HS-5 (cell line): ENCODE results near the gene FKBP11.
"Not testable (repeated sequence)": the region's sequence is repeated elsewhere in the genome, so short reads cannot be mapped to it uniquely, and the experiment has no call there.

Experiments used
- DNase-seq: peaks from one replicate; pipeline ENCODE4 v3.0.0-alpha.2; 2012; ENCODE audit warnings: low read depth

The FKBP11 gene

DNA sequence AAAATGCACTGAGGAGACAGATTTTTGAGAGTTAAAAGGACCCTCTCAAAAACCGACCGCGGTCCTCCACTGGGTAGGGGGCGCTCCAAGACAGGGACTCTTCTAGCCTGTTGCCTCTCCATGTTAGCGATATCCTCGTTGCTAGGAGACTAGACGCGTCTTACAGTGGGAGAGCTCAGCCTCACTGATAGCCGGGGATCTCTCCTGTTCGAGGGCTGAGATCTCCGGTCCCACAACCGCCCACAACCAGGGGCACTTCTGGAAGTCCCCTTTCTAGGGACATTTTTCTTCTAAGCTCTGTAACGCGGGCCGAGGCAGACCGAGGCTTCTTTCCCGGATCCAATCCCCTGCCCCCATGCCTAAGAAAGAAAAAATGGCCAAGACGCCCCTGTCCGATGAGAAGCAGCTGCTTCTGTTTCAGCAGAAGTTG lies 21.3 kb downstream of the FKBP11 start:
- no peak for DNase-seq

- DNase-seq: no peak
Measured at GRCh38 chr12:48903363-48903981, 21.8 kb downstream of the FKBP11 start.

GRCh38 chr12:48901278-48901677 lies 24.0 kb downstream of the FKBP11 start:
- no peak for DNase-seq

GRCh38 chr12:48899651-48900050 lies 25.6 kb downstream of the FKBP11 start:
- DNase-seq: no peak

DNA sequence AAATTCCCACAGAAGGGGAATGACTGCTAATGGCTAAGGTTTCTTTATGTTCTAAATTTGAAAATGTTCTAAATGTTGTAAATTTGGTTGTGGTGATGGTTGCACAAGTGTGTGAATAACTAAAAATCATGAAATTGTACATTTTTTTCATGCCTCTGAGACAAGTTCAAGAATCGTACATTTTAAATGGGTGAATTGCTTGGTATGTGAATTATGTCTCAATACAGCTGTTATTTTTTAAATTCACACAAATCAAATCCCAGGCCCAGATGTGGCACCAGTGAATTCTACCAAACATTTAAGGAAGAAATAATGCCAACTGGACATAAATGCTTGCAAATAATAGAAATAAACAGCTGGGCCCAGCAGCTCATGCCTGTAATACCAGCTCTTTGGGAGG lies 31.0 kb downstream of the FKBP11 start:
- DNase-seq: no peak

DNA sequence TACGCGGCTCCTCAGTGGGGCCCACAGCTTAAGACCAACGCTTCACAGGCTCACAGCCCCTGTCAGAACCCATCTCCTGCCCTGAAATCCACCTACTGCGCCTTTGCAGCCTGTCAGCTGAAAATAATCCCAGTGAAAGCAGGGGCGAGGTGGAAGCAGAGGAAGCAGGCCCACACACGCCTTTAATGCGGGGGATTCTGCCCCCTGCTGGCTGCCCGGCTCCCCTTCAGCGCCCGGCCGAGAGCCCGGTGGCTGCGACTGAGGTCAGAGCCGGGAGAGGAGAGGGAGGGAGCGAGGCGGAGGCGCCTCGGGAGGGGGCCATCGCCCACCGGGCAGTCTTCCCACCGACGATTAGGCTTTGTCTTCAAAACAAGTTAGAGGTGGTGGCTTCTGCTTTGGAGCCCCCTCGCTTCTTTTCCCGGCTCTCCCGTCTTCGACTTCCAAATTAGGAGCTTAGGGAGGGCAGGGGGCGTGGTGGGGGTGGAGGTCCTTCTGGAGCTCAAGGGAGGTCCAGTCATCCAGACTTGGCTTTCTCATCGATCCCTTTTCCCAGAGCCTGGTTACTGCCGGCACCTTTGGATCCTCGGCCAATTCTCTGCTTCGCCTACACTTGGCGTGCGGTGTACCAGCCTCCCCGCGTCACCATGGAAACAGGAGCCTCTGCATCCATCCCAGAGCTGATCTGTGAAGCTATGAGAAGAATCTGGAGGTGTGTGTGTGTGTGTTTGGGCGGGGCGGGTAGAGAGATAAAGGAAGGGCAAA lies 34.5 kb downstream of the FKBP11 start:
- no peak for DNase-seq

GRCh38 chr12:48889679-48890078 lies 35.6 kb downstream of the FKBP11 start:
- no peak for DNase-seq

DNA sequence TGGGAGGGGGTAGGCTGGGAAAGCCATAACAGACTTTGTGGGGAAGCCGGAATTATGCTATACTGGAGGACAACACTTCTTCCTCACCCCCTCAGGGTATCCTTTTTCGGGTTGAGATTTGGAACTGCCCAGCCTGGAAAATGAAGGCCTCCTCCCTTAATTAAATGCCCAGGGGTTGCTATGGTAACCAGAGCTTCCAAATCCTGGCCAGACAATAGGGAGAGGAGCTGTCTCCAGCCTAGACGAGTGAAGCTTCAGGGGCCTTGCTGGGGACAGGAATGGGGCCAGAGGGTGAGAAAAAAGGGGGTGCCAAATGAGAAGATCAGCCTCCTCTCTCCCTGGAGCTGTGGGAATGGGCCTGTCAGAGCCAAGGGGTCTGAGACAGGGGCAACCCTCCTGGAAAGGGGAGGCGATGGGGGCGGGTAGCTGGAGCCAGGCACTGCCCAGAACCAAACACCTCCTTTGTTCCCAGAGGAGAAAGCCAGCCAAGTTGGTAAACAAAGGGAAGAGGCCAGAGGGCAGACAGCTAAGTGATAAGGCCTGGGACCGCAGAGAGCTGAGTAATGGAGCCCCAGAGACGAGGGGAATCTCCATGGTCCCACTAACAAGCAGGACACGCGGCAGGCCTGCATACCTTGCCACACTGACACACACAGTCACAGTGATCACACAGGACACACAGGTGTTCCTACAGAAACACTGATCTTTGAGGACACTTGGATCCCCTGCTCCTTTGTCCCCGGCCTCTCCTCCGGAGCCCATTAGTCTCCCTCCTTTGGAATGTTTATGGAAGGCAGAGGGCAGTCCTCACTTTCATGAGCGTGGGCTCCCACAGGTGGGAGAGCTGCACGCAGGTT lies 41.8 kb downstream of the FKBP11 start:
- no peak for DNase-seq

DNA sequence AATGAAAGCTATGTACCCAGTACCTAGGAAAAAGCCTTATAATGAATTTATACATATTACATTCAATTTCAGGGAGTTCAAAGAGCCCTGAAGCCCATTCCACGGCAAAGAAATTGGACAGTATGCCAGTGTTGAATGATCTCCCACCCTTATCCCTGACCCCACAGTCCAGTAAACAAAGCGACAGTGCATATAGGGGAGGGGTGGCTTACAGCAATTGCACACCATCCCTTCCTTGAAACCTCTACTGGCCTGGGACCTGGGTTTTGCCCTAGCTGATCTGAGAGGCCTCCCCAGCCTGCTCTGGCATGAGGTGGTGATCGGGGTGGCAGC lies 42.4 kb downstream of the FKBP11 start:
- DNase-seq: no peak

DNA sequence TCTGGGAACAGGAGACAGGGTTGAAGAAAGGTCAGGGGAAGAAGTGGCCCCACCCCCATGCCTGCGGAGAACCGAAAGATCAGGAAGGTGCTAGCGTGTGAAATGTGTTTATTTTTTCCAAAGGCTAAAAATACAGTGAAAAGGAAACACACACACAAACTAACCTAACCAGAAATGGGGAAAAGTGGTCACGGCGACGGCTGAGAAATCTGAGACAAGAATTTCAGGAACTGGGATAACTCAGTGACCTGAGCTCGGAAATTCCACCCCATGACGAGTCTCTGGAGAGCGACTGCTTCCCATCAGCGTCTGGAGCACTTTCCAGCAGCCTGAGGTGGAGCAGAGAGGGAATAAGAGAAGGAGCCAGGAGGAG lies 43.0 kb downstream of the FKBP11 start:
- DNase-seq: no peak

GRCh38 chr12:48881686-48882314 lies 43.5 kb downstream of the FKBP11 start:
- DNase-seq: no peak

GRCh38 chr12:48880647-48881046 lies 44.6 kb downstream of the FKBP11 start:
- no peak for DNase-seq

DNA sequence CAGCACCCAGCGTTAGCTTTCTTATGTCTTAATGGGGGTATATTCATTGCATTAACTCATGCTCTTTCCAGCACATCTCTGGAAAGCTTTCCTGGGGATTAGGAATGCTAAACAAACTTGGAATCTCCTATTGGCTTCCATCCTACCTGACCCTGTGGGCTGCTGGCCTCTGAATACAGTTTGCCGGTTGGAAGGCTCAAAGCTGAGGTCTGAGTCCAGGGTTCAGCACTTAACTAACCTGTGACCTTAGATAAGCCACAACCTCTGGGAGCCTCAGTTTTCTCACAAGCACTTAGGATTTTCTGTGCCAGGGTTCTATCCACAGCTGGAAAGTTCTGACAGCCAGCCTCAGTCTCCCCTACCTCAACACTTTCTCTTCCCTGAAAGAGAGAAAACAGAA lies 46.7 kb downstream of the FKBP11 start:
- DNase-seq: no peak

- DNase-seq: no peak
Measured at GRCh38 chr12:48875944-48876515, 49.3 kb downstream of the FKBP11 start.

DNA sequence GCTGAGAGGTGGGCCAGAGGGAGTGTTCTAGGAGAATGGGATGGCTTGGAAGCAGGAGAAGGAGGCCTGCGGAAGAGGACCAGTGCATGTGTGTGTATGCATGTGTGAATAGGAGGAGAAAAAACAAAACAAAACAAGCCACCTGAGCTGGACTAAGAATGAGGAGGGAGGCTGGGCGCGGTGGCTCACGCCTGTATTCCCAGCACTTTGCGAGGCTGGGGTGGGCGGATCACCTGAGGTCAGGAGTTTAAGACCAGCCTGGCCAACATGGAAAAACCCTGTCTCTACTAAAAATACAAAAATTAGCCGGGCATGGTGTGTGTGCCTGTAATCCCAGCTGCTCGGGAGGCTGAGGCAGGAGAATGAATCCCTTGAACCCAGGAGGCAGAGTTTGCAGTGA lies 51.8 kb downstream of the FKBP11 start:
- DNase-seq: not testable (repeated sequence)

GRCh38 chr12:48873096-48873495 lies 52.2 kb downstream of the FKBP11 start:
- DNase-seq: no peak
